T-helper 17 cell (primary cell): ENCODE measurements around the gene DLG2. TPM values are rescaled to one million over a fixed set of nuclear protein-coding genes. Genes with fewer than 3 reads are reported as not detected.

Experiments
- ATAC-seq: fragments of 150-1000 bp; cut with Tn5 transposase; 2 replicates; pipeline ENCODE4 v1.10.0; 2021; ENCODE audit warnings: mild to moderate bottlenecking, moderate library complexity
- DNase-seq, 3 donors: peaks; one replicate each; pipeline versions ENCODE4 v3.0.0 to v3.0.0-alpha.2; 2020 to 2021
- H3K9me3 ChIP-seq: one replicate; pipeline ENCODE4 v1.7.0; 2013; ENCODE audit warnings: low read length, mild to moderate bottlenecking; ENCODE audit not compliant: control insufficient read depth, poor library complexity, severe bottlenecking
- H3K27ac Mint-ChIP-seq: one replicate; pipeline ENCODE4 v1.8.0; 2022; ENCODE audit warnings: mild to moderate bottlenecking, moderate library complexity, mixed read lengths
- H3K27me3 Mint-ChIP-seq: one replicate; pipeline ENCODE4 v1.8.0; 2022; ENCODE audit warnings: mixed read lengths
- H3K36me3 Mint-ChIP-seq: one replicate; pipeline ENCODE4 v1.8.0; 2022; ENCODE audit warnings: low read depth, mixed read lengths
- H3K4me1 Mint-ChIP-seq: one replicate; pipeline ENCODE4 v1.8.0; 2022; ENCODE audit warnings: mild to moderate bottlenecking, mixed read lengths
- H3K4me3 Mint-ChIP-seq: one replicate; pipeline ENCODE4 v1.8.0; 2022; ENCODE audit warnings: mild to moderate bottlenecking, moderate library complexity, mixed read lengths
- total RNA-seq, 4 donors: library from RNA in 2 of 4; stranded (reverse) in 2 of 4; gene quantifications; one replicate each; pipeline ENCODE4 v1.2.3 and lab custom pipeline; 2022 to 2026

Gene DLG2
- total RNA-seq, 2 donors from 2014 or later: 1.0 to 2.2 TPM

- ATAC-seq: no peak
- H3K27ac Mint-ChIP-seq: no peak overlapping the region
- H3K36me3 Mint-ChIP-seq: peaks cover 2% of the 10 kb centered on the region
- H3K9me3 ChIP-seq: no peaks in the 10 kb centered on the region
- no peak overlapping the region for H3K4me3 Mint-ChIP-seq
- H3K4me1 Mint-ChIP-seq: no peaks in the 10 kb centered on the region
- peaks cover 14% of the 10 kb centered on the region for H3K27me3 Mint-ChIP-seq
- DNase-seq: no peak
These were observed 2052.6 kb downstream of the DLG2 start for GRCh38 chr11:83574519-83574918.

- no peak overlapping the region for H3K4me3 Mint-ChIP-seq
- DNase-seq (no peak), ATAC-seq (no peak)
- no peaks in the 10 kb centered on the region for H3K4me1 Mint-ChIP-seq
- peaks cover 17% of the 10 kb centered on the region for H3K27me3 Mint-ChIP-seq
- no peak overlapping the region for H3K27ac Mint-ChIP-seq
- H3K36me3 Mint-ChIP-seq: peaks cover 2% of the 10 kb centered on the region
- H3K9me3 ChIP-seq: no peaks in the 10 kb centered on the region
These were observed 2054.3 kb downstream of the DLG2 start for GRCh38 chr11:83572581-83573496.

GRCh38 chr11:83571302-83571701 lies 2055.8 kb downstream of the DLG2 start:
- peaks cover 2% of the 10 kb centered on the region for H3K36me3 Mint-ChIP-seq
- no peak overlapping the region for H3K4me3 Mint-ChIP-seq
- no peak for ATAC-seq
- no peaks in the 10 kb centered on the region for H3K9me3 ChIP-seq
- no peak overlapping the region for H3K27ac Mint-ChIP-seq
- H3K4me1 Mint-ChIP-seq: no peaks in the 10 kb centered on the region
- no peak for DNase-seq
- peaks cover 17% of the 10 kb centered on the region for H3K27me3 Mint-ChIP-seq

- H3K27me3 Mint-ChIP-seq: peaks cover 6% of the 10 kb centered on the region
- H3K36me3 Mint-ChIP-seq: peaks cover 2% of the 10 kb centered on the region
- H3K4me1 Mint-ChIP-seq: no peaks in the 10 kb centered on the region
- H3K4me3 Mint-ChIP-seq: no peak overlapping the region
- H3K9me3 ChIP-seq: no peaks in the 10 kb centered on the region
- H3K27ac Mint-ChIP-seq: no peak overlapping the region
- no peak for DNase-seq
- no peak for ATAC-seq
These were observed 2057.9 kb downstream of the DLG2 start for GRCh38 chr11:83569134-83569805.

GRCh38 chr11:83568516-83568915 lies 2058.6 kb downstream of the DLG2 start:
- Mint-ChIP-seq H3K4me1 (no peaks in the 10 kb centered on the region), H3K4me3 (no peak overlapping the region), H3K27me3 (peaks cover 6% of the 10 kb centered on the region), H3K36me3 (peaks cover 2% of the 10 kb centered on the region), H3K27ac (no peak overlapping the region)
- ATAC-seq (no peak), DNase-seq (no peak)
- H3K9me3 ChIP-seq: no peaks in the 10 kb centered on the region

- no peaks in the 10 kb centered on the region for H3K9me3 ChIP-seq
- Mint-ChIP-seq H3K4me3 (no peak overlapping the region), H3K36me3 (peaks cover 2% of the 10 kb centered on the region), H3K27ac (no peak overlapping the region), H3K27me3 (peaks cover 6% of the 10 kb centered on the region), H3K4me1 (no peaks in the 10 kb centered on the region)
- DNase-seq: no peak
- ATAC-seq: no peak
These were observed 2060.2 kb downstream of the DLG2 start for GRCh38 chr11:83566950-83567349.

- Mint-ChIP-seq H3K4me3 (no peak overlapping the region), H3K36me3 (no peaks in the 10 kb centered on the region), H3K4me1 (no peaks in the 10 kb centered on the region), H3K27me3 (peaks cover 6% of the 10 kb centered on the region), H3K27ac (no peak overlapping the region)
- no peaks in the 10 kb centered on the region for H3K9me3 ChIP-seq
- no peak for DNase-seq
- no peak for ATAC-seq
These were observed 2062.3 kb downstream of the DLG2 start for GRCh38 chr11:83564870-83565269.

GRCh38 chr11:83558281-83558680 lies 2068.9 kb downstream of the DLG2 start:
- Mint-ChIP-seq H3K4me3 (no peak overlapping the region), H3K27me3 (no peaks in the 10 kb centered on the region), H3K27ac (no peak overlapping the region), H3K4me1 (no peaks in the 10 kb centered on the region), H3K36me3 (no peaks in the 10 kb centered on the region)
- no peaks in the 10 kb centered on the region for H3K9me3 ChIP-seq
- ATAC-seq: no peak
- no peak for DNase-seq

GRCh38 chr11:83557653-83558052 lies 2069.5 kb downstream of the DLG2 start:
- no peak for DNase-seq
- H3K4me1 Mint-ChIP-seq: no peaks in the 10 kb centered on the region
- H3K9me3 ChIP-seq: no peaks in the 10 kb centered on the region
- no peak for ATAC-seq
- no peak overlapping the region for H3K4me3 Mint-ChIP-seq
- H3K27me3 Mint-ChIP-seq: no peaks in the 10 kb centered on the region
- no peak overlapping the region for H3K27ac Mint-ChIP-seq
- H3K36me3 Mint-ChIP-seq: no peaks in the 10 kb centered on the region

- DNase-seq: no peak
- Mint-ChIP-seq H3K27me3 (no peaks in the 10 kb centered on the region), H3K36me3 (no peaks in the 10 kb centered on the region), H3K27ac (no peak overlapping the region), H3K4me1 (no peaks in the 10 kb centered on the region), H3K4me3 (no peak overlapping the region)
- no peaks in the 10 kb centered on the region for H3K9me3 ChIP-seq
- no peak for ATAC-seq
These were observed 2072.3 kb downstream of the DLG2 start for GRCh38 chr11:83554876-83555275.

- Mint-ChIP-seq H3K4me3 (no peak overlapping the region), H3K36me3 (no peaks in the 10 kb centered on the region), H3K27me3 (no peaks in the 10 kb centered on the region), H3K27ac (no peak overlapping the region), H3K4me1 (no peaks in the 10 kb centered on the region)
- DNase-seq (no peak), ATAC-seq (no peak)
- H3K9me3 ChIP-seq: no peaks in the 10 kb centered on the region
These were observed 2077.0 kb downstream of the DLG2 start for GRCh38 chr11:83549984-83550667.

- H3K27me3 Mint-ChIP-seq: no peaks in the 10 kb centered on the region
- H3K9me3 ChIP-seq: no peaks in the 10 kb centered on the region
- H3K4me1 Mint-ChIP-seq: no peaks in the 10 kb centered on the region
- ATAC-seq: no peak
- H3K27ac Mint-ChIP-seq: no peak overlapping the region
- no peak for DNase-seq
- no peaks in the 10 kb centered on the region for H3K36me3 Mint-ChIP-seq
- H3K4me3 Mint-ChIP-seq: no peak overlapping the region
These were observed 2080.8 kb downstream of the DLG2 start for GRCh38 chr11:83546368-83546767.

GRCh38 chr11:83545494-83546260 lies 2081.5 kb downstream of the DLG2 start:
- H3K9me3 ChIP-seq: no peaks in the 10 kb centered on the region
- Mint-ChIP-seq H3K36me3 (no peaks in the 10 kb centered on the region), H3K27me3 (no peaks in the 10 kb centered on the region), H3K27ac (no peak overlapping the region), H3K4me1 (no peaks in the 10 kb centered on the region), H3K4me3 (no peak overlapping the region)
- ATAC-seq (no peak), DNase-seq (no peak)
